ENCODE measurements around the gene VMAC. TPM values are rescaled to one million over a fixed set of nuclear protein-coding genes. Genes with fewer than 3 reads are reported as not detected.

The VMAC gene
- total and polyA plus RNA-seq, 10 donors, result 2.1 to 15.9 (median 11.5) TPM

GRCh38 chr19:5932609-5933262 lies 28.1 kb downstream of the VMAC start:
- Histone ChIP-seq H3K36me3 (peaks cover 3 to 100% (median 65%) of the 10 kb centered on the region in 6 donors), H3K27me3 (replicated peaks in 1 of 7) (no peaks in the 10 kb centered on the region), H3K4me3 (no peak overlapping the region), H3K27ac (no peak overlapping the region), H3K4me1 (peaks cover 6 to 41% (median 19%) of the 10 kb centered on the region in 6 donors), H3K9me3 (no peaks in the 10 kb centered on the region)
- no peak for DNase-seq
- WGBS, 5 donors, result 93 to 98% (median 97%) methylated on average over 21 of the region's 21 CpGs
- intact Hi-C loops (cut with DNase I; ENCODE audit: low total_unique reads), result no loop called here
- TF ChIP-seq POLR2AphosphoS5 (IDR thresholded peaks at IDR 0.05) (no peak), POLR2A (IDR thresholded peaks at IDR 0.05) (no peak), CTCF (IDR thresholded peaks at IDR 0.05 in 8 of 11, conservative IDR thresholded peaks at IDR 0.05 in 3 of 11) (no peak)

DNA sequence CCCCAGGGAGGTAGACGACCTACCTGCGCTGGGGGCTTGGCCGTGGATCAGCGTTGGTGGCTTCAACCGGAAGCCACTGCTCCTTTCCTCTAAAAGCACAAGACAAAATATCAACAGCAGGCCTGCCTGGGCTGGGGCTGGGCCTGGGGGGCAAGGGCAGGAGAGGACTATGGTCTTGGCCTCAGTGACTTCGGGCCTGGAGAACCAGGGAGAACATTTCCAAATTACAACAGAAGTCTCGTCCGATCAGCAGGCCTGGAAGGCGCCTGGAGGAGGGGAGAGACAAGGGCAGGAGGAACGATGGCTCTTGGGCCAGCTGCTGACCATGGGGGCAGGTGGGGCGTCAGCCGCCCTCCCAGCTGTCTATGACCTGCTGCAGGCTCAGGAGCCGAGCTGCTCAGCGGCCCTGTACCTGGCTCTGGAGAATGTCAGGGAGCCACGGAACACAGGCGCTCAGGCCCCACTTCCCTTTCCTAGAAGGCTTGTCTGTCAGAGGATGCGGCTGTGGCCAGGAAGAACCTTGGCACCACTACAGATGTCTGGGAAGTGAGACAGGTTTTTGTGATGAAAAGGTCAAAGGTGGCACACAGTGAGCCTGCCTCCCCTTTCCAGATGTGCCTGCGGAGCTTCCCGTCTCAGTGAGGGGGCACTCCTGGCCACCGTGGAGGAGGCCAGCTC lies 28.9 kb downstream of the VMAC start:
- WGBS, 5 donors, result 84 to 95% (median 89%) methylated on average over 20 of the region's 20 CpGs
- Histone ChIP-seq H3K4me1 (peaks cover 6 to 33% (median 17%) of the 10 kb centered on the region in 6 donors), H3K27ac (no peak overlapping the region), H3K9me3 (no peaks in the 10 kb centered on the region), H3K27me3 (replicated peaks in 1 of 7) (no peaks in the 10 kb centered on the region), H3K4me3 (no peak overlapping the region), H3K36me3 (peaks cover 3 to 100% (median 63%) of the 10 kb centered on the region in 6 donors)
- DNase-seq, result no peak
- intact Hi-C loops (cut with DNase I; ENCODE audit: low total_unique reads), result no loop called here
- TF ChIP-seq CTCF (IDR thresholded peaks at IDR 0.05 in 8 of 11, conservative IDR thresholded peaks at IDR 0.05 in 3 of 11), result no peak
- no peak for TF ChIP-seq POLR2AphosphoS5 (IDR thresholded peaks at IDR 0.05)
- TF ChIP-seq POLR2A (IDR thresholded peaks at IDR 0.05), result no peak

GRCh38 chr19:5934069-5934401 lies 29.4 kb downstream of the VMAC start:
- 89 to 98% (median 93%) methylated on average over 5 of the region's 5 CpGs for WGBS, 5 donors

More at GRCh38 chr19:5934069-5934401, 29.4 kb downstream of the VMAC start:
- no peak for DNase-seq
- Histone ChIP-seq H3K4me1 (peaks cover 6 to 33% (median 17%) of the 10 kb centered on the region in 6 donors), H3K36me3 (peaks cover 0 to 100% (median 63%) of the 10 kb centered on the region in 6 donors), H3K9me3 (no peaks in the 10 kb centered on the region), H3K27ac (peak overlapping the region in 1 of 8 donors; percentile 60), H3K4me3 (no peak overlapping the region), H3K27me3 (replicated peaks in 1 of 7) (no peaks in the 10 kb centered on the region)
- TF ChIP-seq POLR2A (IDR thresholded peaks at IDR 0.05), result no peak
- TF ChIP-seq CTCF (IDR thresholded peaks at IDR 0.05 in 8 of 11, conservative IDR thresholded peaks at IDR 0.05 in 3 of 11), result no peak
- intact Hi-C loops (cut with DNase I; ENCODE audit: low total_unique reads), result no loop called here

All from spleen (tissue), 11 donors.